Liver (tissue), 2 donors: ENCODE measurements around the gene PKMYT1.

Experiments
- JUND ChIP-seq, 2 donors: IDR thresholded peaks; 2 replicates each; pipeline ENCODE4 v1.6.1; 2016; ENCODE audit warnings: antibody characterized with exemption in 2 of 2
- YY1 ChIP-seq: IDR thresholded peaks from 2 replicates; pipeline ENCODE4 v1.6.1; 2016; ENCODE audit warnings: antibody characterized with exemption, mild to moderate bottlenecking
- TF ChIP-seq, protein P1 (sequence below): IDR thresholded peaks from 2 replicates; pipeline ENCODE4 v1.6.1; 2016; ENCODE audit warnings: antibody characterized with exemption, mild to moderate bottlenecking
- donor health status: healthy.

DNA sequence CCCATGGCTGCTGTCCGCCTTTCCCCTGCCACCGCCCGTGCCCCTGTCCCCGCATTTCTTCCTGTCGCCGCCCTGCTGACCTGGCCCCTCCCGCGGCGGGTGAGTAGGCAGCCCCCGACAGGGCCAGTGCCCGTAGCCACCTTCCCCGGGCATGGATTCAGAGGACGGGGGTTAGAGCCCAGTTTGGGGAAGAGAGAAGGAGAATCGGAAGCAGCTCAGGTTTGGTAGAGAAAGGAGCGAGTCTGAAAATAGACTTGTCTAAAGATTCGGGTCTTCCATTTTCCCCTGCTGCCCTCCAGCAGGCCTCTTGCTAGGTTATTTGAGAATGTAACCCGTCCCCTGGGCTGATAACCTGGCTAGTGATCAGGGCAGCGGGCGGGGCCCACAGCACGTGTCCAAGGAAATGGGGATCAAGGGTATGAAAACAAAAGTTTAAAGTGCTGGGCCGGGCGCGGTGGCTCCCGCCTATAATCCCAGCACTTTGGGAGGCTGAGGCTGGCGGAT lies 24.6 kb upstream of the PKMYT1 start:
- no peak for TF ChIP-seq YY1
- no peak for TF ChIP-seq JUND (IDR thresholded peaks at IDR 0.05)
- TF ChIP-seq, protein P1, sequence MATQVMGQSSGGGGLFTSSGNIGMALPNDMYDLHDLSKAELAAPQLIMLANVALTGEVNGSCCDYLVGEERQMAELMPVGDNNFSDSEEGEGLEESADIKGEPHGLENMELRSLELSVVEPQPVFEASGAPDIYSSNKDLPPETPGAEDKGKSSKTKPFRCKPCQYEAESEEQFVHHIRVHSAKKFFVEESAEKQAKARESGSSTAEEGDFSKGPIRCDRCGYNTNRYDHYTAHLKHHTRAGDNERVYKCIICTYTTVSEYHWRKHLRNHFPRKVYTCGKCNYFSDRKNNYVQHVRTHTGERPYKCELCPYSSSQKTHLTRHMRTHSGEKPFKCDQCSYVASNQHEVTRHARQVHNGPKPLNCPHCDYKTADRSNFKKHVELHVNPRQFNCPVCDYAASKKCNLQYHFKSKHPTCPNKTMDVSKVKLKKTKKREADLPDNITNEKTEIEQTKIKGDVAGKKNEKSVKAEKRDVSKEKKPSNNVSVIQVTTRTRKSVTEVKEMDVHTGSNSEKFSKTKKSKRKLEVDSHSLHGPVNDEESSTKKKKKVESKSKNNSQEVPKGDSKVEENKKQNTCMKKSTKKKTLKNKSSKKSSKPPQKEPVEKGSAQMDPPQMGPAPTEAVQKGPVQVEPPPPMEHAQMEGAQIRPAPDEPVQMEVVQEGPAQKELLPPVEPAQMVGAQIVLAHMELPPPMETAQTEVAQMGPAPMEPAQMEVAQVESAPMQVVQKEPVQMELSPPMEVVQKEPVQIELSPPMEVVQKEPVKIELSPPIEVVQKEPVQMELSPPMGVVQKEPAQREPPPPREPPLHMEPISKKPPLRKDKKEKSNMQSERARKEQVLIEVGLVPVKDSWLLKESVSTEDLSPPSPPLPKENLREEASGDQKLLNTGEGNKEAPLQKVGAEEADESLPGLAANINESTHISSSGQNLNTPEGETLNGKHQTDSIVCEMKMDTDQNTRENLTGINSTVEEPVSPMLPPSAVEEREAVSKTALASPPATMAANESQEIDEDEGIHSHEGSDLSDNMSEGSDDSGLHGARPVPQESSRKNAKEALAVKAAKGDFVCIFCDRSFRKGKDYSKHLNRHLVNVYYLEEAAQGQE = no peak
